ENCODE results near the gene ARHGAP25. TPM values are rescaled to one million over a fixed set of nuclear protein-coding genes. Genes with fewer than 3 reads are reported as not detected.

The ARHGAP25 gene
- total and polyA plus RNA-seq, 10 of the 15 experiments (the other 5 are each of a cell fraction or from before 2014, with no cell fraction given) = 0.15 to 1.0 (median 0.46) TPM

- TF ChIP-seq RFX5 (IDR thresholded peaks at IDR 0.05; ENCODE audit: low read depth, low read length) (no peak), PBX3 (IDR thresholded peaks at IDR 0.05; ENCODE audit: insufficient replicate concordance, low read depth, low read length) (peak; percentile 62), NFYB (IDR thresholded peaks at IDR 0.05; ENCODE audit: insufficient read depth, low read depth, low read length) (no peak), ZZZ3 (IDR thresholded peaks at IDR 0.05; ENCODE audit: control insufficient read depth, insufficient read length, low read depth) (no peak)
- DNase-seq (ENCODE audit: low read depth, low spot score) = no peak
- BruUV-seq (replicated peaks) = no TSS peak
- no peaks in the 10 kb centered on the region for H3K36me3 ChIP-seq (ENCODE audit: control insufficient read depth in 2 of 2, insufficient read depth in 2 of 2, low read length in 1 of 2)
- no peak overlapping the region for H3K4me3 ChIP-seq
- no peaks in the 10 kb centered on the region for H4K20me1 ChIP-seq (ENCODE audit: control insufficient read depth, insufficient read depth)
- no peaks in the 10 kb centered on the region for H3K79me2 ChIP-seq (ENCODE audit: control insufficient read depth, insufficient read depth, low read length)
- no peak overlapping the region for H3K27ac ChIP-seq (ENCODE audit: control insufficient read depth, insufficient read depth)
- RAD21 ChIA-PET (ENCODE audit: unreplicated experiment) = interaction anchor here (1.0 kb wide), 1 partner anchor 11 kb away, joined by 3 read pairs; no protein-coding TSS in a partner anchor
- POLR2A ChIA-PET = no interaction called here
- peak overlapping the region; percentile 35; the same call in 1 of the 2 replicates for H3K4me2 ChIP-seq (ENCODE audit: control insufficient read depth, insufficient read depth)
- intact Hi-C loops (cut with micrococcal nuclease; ENCODE audit: unreplicated experiment) = no loop called here
- H3K4me1 ChIP-seq (ENCODE audit: control insufficient read depth, insufficient read depth, low read length) = peaks cover 26% of the 10 kb centered on the region
- CTCF ChIA-PET = interaction anchor here (0.5 to 2.7 kb wide), 5 partner anchors 11 to 681 kb away, joined by 3 to 12 read pairs (median 3); no protein-coding TSS in a partner anchor
- in situ Hi-C loops (cut with MboI) = no loop called here
- peak; percentile 51 for ATAC-seq
- H3K9me3 ChIP-seq (replicated peaks; ENCODE audit: control insufficient read depth, insufficient read depth, low read length) = no peaks in the 10 kb centered on the region
- no peak overlapping the region for H3K9ac ChIP-seq (ENCODE audit: control insufficient read depth, insufficient read depth, low read length)
- FAIRE-seq = peak; percentile 31
- SMC1A ChIA-PET (ENCODE audit: uncharacterized antibody, unreplicated experiment) = interaction anchor here (1.6 kb wide), 1 partner anchor 10 kb away, joined by 7 read pairs; no protein-coding TSS in a partner anchor
- H2AFZ ChIP-seq (ENCODE audit: control insufficient read depth, low read depth, low read length) = no peak overlapping the region
- H3K27me3 ChIP-seq (replicated peaks in 1 of 2; ENCODE audit: control insufficient read depth in 2 of 2, insufficient read depth in 2 of 2, low read length in 1 of 2) = peaks cover 4 to 5% of the 10 kb centered on the region in 2 experiments; a peak in 3 of 4 replicates
These were observed 28.1 kb downstream of the ARHGAP25 start for GRCh38 chr2:68762665-68763064.

All from GM12878 (cell line).